Smooth muscle cell (in vitro differentiated cells): Measurements from ENCODE around the gene WDR70. TPM values are rescaled to one million over a fixed set of nuclear protein-coding genes. Genes with fewer than 3 reads are reported as not detected.

Experiments
- DNase-seq: peaks from one replicate; lab custom pipeline; 2025; ENCODE audit not compliant: unreplicated experiment; lab: John Stamatoyannopoulos, UW
- H2AFZ ChIP-seq: fragments of 200-600 bp; sonication (generic); 2 replicates; pipeline ENCODE4 v1.6.0; 2016; ENCODE audit warnings: antibody characterized with exemption, low read depth, mild to moderate bottlenecking
- H3F3A ChIP-seq: fragments of 200-600 bp; sonication (generic); 2 replicates; pipeline ENCODE4 v1.6.0; 2017; ENCODE audit warnings: antibody characterized with exemption, low read depth
- H3K27ac ChIP-seq: fragments of 200-600 bp; sonication (generic); 2 replicates; pipeline ENCODE4 v1.5.1; 2016; ENCODE audit warnings: low read depth, mild to moderate bottlenecking
- H3K27me3 ChIP-seq: fragments of 200-600 bp; sonication (generic); 2 replicates; pipeline ENCODE4 v1.6.1; 2016; ENCODE audit warnings: low read depth, mild to moderate bottlenecking
- H3K36me3 ChIP-seq: fragments of 200-600 bp; sonication (generic); 2 replicates; pipeline ENCODE4 v1.5.1; 2016; ENCODE audit warnings: low read depth
- H3K4me1 ChIP-seq: fragments of 200-600 bp; sonication (generic); 2 replicates; pipeline ENCODE4 v1.5.1; 2016; ENCODE audit warnings: low read depth
- H3K4me2 ChIP-seq: fragments of 200-600 bp; sonication (generic); 2 replicates; pipeline ENCODE4 v1.6.0; 2016; ENCODE audit warnings: mild to moderate bottlenecking
- H3K4me3 ChIP-seq: fragments of 200-600 bp; sonication (generic); 2 replicates; pipeline ENCODE4 v1.5.1; 2016; ENCODE audit warnings: mild to moderate bottlenecking
- H3K79me2 ChIP-seq: fragments of 200-600 bp; sonication (generic); 2 replicates; pipeline ENCODE4 v1.6.0; 2016; ENCODE audit warnings: low read depth, mild to moderate bottlenecking
- H3K9ac ChIP-seq: fragments of 200-600 bp; sonication (generic); 2 replicates; pipeline ENCODE4 v1.6.0; 2016; ENCODE audit warnings: low read depth
- H3K9me3 ChIP-seq: fragments of 200-600 bp; sonication (generic); replicated peaks from 2 replicates; pipeline ENCODE4 v1.5.1; 2016; ENCODE audit warnings: low read depth
- H4K20me1 ChIP-seq: fragments of 200-600 bp; sonication (generic); 2 replicates; pipeline ENCODE4 v1.6.0; 2016; ENCODE audit warnings: low read depth
- WGBS: methylation state at CpG from one replicate; pipeline ENCODE4 v1.1.7; 2016; ENCODE audit warnings: low lambda C conversion rate; 5-methylcytosine and 5-hydroxymethylcytosine counted together
- polyA plus RNA-seq: library from polyadenylated mRNA; unstranded; fragments of >200 nt; fragmentation: Nextera tagmentation; extraction: Ambion mirVana; gene quantifications from 2 replicates; pipeline ENCODE4 v1.2.1, GENCODE V29; 2016
- total RNA-seq: library from RNA; depleted of rRNA; stranded (reverse); fragments of >200 nt; gene quantifications from 2 replicates; pipeline ENCODE4 v1.2.3, GENCODE V29; 2014
- TF ChIP-seq, protein P1 (sequence below): fragments of 200-600 bp; sonication (generic); IDR thresholded peaks from 2 replicates; pipeline ENCODE4 v1.5.1; 2017; ENCODE audit warnings: borderline replicate concordance, mild to moderate bottlenecking, antibody characterized with exemption; ENCODE audit not compliant: insufficient read depth, poor library complexity, severe bottlenecking

WDR70 gene
- total and polyA plus RNA-seq, 2 experiments from 2014 or later, result 17.8 to 28.7 TPM

DNA sequence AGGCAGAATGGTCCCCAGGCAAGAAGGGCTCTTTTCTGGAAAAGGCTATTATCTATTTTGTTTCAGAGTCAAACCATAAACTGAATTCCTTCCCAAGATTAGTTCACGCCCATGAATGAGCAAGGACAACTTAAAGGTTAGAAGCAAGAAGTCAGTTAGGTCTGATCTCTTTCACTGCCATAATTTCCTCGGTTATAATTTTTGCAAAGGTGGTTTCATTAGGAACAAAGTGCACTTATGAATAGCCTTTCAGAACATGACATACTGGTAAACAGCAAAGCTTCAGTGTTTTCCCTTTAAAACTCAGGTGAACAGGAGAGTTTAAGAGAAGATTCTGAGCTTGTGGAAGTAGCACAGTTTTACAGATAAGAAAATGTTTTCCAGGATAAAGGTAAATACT is 282.8 kb downstream of the WDR70 start:
- no peaks in the 10 kb centered on the region for H3K27me3 ChIP-seq
- 40% methylated on average over 2 of the region's 2 CpGs for WGBS
- no peak overlapping the region for H2AFZ ChIP-seq
- no peak for DNase-seq
- H3F3A ChIP-seq, result peaks cover 9% of the 10 kb centered on the region
- no peak overlapping the region for H3K4me2 ChIP-seq
- no peaks in the 10 kb centered on the region for H3K9me3 ChIP-seq
- TF ChIP-seq, protein P1, sequence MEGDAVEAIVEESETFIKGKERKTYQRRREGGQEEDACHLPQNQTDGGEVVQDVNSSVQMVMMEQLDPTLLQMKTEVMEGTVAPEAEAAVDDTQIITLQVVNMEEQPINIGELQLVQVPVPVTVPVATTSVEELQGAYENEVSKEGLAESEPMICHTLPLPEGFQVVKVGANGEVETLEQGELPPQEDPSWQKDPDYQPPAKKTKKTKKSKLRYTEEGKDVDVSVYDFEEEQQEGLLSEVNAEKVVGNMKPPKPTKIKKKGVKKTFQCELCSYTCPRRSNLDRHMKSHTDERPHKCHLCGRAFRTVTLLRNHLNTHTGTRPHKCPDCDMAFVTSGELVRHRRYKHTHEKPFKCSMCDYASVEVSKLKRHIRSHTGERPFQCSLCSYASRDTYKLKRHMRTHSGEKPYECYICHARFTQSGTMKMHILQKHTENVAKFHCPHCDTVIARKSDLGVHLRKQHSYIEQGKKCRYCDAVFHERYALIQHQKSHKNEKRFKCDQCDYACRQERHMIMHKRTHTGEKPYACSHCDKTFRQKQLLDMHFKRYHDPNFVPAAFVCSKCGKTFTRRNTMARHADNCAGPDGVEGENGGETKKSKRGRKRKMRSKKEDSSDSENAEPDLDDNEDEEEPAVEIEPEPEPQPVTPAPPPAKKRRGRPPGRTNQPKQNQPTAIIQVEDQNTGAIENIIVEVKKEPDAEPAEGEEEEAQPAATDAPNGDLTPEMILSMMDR, result no peak
- no peak overlapping the region for H3K4me3 ChIP-seq
- H3K27ac ChIP-seq, result peak overlapping the region; percentile 25
- no peaks in the 10 kb centered on the region for H3K36me3 ChIP-seq
- H3K4me1 ChIP-seq, result no peaks in the 10 kb centered on the region
- no peaks in the 10 kb centered on the region for H3K79me2 ChIP-seq
- no peak overlapping the region for H3K9ac ChIP-seq
- no peaks in the 10 kb centered on the region for H4K20me1 ChIP-seq

DNA sequence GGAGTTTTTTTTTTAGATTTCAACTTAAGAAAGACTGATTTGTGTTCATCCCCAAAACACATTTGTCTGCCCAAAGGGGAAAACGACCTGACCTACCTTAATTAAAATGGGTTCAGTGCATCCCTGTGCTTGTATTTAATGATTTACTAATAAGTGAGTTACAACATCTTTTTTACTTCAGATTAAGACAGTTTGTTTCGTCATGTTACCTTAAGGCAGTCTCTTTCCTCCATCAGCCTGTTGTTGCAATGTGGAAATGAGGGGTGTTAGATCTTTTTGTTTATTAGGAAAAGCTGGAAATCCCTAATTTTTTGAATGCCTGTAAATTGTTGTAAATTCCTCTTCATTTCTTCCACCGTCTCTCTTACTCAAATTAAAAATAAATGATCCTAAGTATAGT is 283.2 kb downstream of the WDR70 start:
- DNase-seq, result no peak

DNA sequence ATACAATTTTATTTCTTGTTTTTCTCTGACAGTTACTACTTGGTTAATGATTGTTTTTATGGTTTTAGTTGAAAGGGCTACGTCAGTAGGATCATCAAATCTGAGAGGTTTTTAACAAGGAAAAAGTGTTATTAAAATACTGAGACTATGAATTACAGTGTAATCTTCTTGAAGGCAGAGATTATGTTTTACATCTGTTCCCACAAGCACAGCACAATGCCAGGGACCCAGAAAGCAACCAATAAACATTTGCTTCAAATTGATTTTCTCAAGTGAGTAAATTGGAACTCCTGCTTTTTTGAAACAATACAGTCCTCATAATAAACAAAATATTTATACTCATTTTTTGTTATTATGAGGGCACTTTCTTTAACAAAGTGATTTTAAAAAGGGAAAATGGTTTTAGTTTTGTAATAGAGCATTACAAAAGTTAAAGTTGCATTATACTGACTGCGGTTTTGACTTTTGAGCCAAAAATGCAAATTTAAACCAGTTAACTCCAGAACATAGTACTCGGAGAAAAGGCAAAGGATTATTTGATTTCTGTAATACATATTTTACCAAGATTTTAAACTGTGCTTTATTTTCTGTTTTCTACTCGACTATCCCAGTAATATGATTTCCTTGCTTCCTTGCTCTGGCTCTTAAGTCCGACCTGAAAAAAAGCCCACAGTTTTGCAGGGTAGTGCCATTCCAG is 283.8 kb downstream of the WDR70 start:
- Histone ChIP-seq H3K36me3 (no peaks in the 10 kb centered on the region), H2AFZ (no peak overlapping the region), H3K79me2 (no peaks in the 10 kb centered on the region), H3K9me3 (no peaks in the 10 kb centered on the region), H3K27me3 (no peaks in the 10 kb centered on the region), H3K4me1 (peaks cover 3% of the 10 kb centered on the region), H4K20me1 (no peaks in the 10 kb centered on the region), H3K4me3 (no peak overlapping the region), H3K27ac (no peak overlapping the region), H3K9ac (no peak overlapping the region), H3K4me2 (no peak overlapping the region), H3F3A (peaks cover 9% of the 10 kb centered on the region)
- 78% methylated on average over 5 of the region's 5 CpGs for WGBS
- DNase-seq, result no peak
- TF ChIP-seq, protein P1, result no peak

More for the DNA sequence above, 283.2 kb downstream of the WDR70 start:
- H3K4me3 ChIP-seq, result no peak overlapping the region
- H2AFZ ChIP-seq, result no peak overlapping the region
- no peaks in the 10 kb centered on the region for H3K79me2 ChIP-seq
- 62% methylated on average over 3 of the region's 3 CpGs for WGBS
- peaks cover 9% of the 10 kb centered on the region for H3F3A ChIP-seq
- H3K27ac ChIP-seq, result peak overlapping the region; percentile 25
- H3K4me1 ChIP-seq, result no peaks in the 10 kb centered on the region
- TF ChIP-seq, protein P1, result no peak
- H3K27me3 ChIP-seq, result no peaks in the 10 kb centered on the region
- H3K4me2 ChIP-seq, result no peak overlapping the region
- no peak overlapping the region for H3K9ac ChIP-seq
- H4K20me1 ChIP-seq, result no peaks in the 10 kb centered on the region
- H3K9me3 ChIP-seq, result no peaks in the 10 kb centered on the region
- H3K36me3 ChIP-seq, result no peaks in the 10 kb centered on the region

DNA sequence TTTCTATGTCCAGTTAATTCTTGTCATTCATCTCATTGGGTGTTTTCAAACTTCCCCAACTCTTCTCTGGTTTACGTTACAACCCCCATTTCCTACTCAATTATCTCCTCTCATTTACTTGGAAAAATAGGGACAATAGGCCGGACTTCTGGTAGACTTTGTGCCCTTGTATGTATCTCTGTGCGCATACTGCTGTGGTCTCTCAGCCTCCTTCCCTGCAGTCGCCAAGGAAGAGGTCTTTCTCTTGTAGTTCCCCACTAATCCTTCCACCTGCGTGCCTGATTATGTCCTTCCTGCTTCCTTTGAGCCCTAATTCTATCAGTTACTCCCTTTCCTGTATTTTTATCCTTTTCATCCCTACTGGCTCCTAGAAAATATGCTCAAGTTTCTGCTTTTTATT is 284.4 kb downstream of the WDR70 start:
- no peak for DNase-seq
- TF ChIP-seq, protein P1, result no peak
- Histone ChIP-seq H3K4me3 (no peak overlapping the region), H3K9me3 (no peaks in the 10 kb centered on the region), H3K36me3 (no peaks in the 10 kb centered on the region), H3K4me2 (no peak overlapping the region), H2AFZ (no peak overlapping the region), H3F3A (peaks cover 9% of the 10 kb centered on the region), H3K27me3 (no peaks in the 10 kb centered on the region), H3K4me1 (peaks cover 7% of the 10 kb centered on the region), H4K20me1 (no peaks in the 10 kb centered on the region), H3K9ac (no peak overlapping the region), H3K27ac (no peak overlapping the region), H3K79me2 (no peaks in the 10 kb centered on the region)
- WGBS, result 88% methylated on average over 5 of the region's 5 CpGs
